RKO (cell line): ENCODE measurements around the gene OMA1.
"Not testable (repeated sequence)": the region's sequence is repeated elsewhere in the genome, so short reads cannot be mapped to it uniquely, and the experiment has no call there.

Experiments
- DNase-seq: peaks from one replicate; pipeline ENCODE4 v3.0.0-alpha.2; 2016; ENCODE audit warnings: low spot score

Gene OMA1

DNA sequence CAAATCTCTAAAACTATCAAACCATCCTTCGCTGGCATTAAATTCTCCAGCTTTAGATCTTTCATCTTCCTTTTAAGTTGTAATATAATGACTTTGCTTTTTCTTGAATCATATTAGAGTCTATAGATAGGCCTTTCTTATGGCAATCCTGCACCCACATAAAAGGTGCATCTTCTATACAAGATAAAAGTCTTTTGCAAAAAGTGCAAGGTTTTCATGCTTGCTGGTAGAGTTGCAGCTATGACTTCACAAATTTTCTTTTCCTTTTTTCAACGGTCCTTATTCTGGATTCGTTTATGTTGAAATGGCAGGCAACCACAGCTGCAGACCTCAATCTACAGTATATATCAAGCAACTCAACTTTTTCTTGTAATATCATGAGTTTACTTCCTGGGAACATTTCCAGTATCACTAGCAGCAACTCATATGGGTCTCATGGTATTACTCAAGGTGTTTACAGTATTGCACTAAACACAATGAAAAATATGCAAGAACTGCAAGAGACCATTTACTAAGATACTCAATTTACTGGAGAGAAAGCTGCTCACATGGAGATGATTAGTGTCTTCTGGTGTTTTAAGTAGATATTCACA is 22.1 kb downstream of the OMA1 start:
- DNase-seq: no peak

DNA sequence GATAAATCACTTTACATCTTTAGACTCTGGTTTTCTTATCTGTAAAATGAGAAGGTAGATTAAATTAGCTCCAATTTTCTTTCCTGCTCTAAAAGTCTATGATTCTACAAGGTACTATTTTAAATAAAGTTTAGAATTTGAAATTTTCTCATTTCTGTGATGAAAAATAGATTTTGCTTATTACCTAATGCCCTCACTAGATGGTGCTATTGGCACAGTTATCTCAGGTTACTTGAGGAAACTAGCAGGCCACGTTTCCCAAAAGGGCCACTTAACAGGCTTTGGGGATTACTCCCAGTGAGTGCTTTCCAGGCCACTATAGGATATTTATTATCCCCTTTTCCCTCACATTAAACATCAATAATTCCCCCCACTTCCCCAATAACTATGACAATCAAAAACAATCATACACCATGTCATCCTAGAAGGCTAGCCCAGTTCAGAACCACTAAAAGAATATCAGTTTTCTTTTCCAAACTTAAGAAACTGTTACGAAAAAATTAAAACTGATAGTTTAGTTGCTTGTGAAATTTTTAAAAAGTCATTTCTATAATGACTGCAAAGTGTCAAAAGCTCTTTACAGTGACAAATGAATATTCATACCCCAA is 30.6 kb downstream of the OMA1 start:
- peak; percentile 87 for DNase-seq

DNA sequence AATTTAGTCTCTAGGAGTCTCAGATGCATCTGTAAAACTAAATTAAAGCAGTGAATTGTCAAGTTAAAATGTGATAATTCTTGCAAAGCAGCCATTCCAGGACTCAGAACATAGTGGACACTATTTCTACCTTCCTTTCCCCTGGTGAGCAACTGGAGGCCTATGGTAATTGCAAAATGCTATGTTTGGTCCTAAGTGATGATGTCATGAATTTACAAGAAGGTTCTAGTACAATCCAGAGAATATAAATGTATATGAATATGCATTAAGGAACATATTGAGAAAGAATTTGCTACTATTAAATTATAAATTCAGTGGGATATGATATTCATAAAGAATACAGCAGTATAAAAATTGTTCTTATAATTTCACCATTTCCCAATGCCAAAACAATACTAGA is 32.6 kb downstream of the OMA1 start:
- no peak for DNase-seq

DNA sequence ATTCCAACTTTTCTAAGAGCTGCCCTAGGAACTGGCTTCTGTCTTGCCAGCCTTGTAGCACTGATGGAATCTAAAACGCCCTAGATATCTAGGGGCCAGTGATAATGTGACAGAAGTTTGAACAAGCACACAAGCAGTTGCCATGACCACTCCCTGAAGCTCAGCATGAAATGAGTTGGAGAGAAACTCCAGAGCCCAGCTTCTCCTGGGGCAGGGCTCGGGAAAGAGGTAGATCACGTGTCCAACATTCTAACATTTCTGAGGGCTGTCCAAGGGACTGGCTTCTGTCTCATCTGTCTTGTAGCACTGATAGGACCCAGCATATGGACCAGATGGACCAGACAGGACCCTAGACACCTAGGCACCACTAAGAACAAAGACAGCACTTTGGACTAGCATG is 37.9 kb downstream of the OMA1 start:
- DNase-seq: no peak

DNA sequence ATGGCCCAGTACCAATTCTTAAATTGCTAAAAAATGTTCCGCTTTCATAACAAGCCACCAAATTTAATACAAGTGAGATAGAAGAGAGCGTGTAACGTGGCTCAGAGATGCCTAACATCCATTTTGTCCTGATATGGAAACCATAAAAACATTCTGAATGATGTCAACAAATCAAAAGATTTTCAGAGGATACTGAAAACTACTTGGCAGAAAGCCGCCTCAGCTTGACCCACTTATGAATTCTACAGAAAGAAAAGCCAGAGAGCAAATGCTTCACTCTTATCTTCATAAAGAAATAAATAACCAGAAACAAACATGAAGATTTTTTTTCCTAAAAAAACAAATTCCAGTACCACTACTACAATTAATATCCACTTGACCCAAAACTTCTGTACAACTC is 41.2 kb downstream of the OMA1 start:
- no peak for DNase-seq

DNA sequence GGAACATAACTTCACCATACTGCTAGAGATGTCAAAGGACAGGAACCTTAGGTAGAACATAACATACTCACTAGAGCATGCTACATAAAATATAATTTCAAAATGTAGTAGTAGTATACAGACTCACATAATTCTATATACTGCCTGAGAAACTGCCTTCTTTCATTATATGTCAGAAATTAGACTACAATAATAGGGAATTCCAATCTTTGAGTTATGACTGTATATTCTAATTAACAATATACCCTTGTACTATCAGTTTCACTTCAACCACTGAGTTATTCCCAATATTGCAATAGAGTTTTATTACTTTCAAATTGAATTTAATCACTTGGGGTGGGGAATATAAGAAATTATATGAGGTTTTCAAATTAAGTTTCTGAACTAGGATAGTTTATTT is 44.0 kb downstream of the OMA1 start:
- no peak for DNase-seq

DNA sequence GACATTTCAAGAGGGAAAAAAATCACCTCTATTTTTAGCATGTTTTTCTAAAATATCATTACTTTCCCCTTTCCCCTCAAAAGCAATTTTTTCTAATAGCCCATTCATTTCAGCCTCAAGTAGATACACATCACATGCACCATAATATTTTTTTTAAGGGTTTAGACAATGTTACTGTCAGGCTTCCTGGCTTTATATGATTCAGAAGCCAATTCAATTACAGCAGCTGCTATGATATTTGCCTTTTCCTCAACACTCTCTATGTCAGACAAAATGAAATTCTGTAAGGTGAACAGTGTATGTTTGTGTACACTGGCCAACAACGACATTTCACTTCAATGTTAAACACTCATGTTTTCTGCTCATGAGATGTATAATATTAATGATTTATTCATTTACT is 46.5 kb downstream of the OMA1 start:
- no peak for DNase-seq

DNA sequence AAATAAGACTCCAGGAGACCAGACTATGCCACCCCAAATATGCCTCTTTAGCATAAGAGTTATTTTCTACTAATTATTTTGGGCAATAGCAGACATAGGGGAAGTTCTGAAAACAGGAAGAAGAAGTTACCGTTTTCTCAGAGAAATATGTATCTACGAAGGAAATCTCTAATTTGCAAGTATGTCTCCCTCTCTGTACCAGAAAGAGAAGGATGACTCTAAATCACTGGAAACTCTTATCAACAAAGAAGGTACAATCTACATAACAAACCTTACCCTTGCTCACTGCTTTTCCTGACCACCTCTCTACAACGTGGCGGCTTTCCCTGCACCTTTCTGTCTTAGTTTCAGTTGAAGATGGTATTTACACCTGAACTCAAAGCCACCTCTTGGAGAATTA is 49.0 kb downstream of the OMA1 start:
- no peak for DNase-seq

DNA sequence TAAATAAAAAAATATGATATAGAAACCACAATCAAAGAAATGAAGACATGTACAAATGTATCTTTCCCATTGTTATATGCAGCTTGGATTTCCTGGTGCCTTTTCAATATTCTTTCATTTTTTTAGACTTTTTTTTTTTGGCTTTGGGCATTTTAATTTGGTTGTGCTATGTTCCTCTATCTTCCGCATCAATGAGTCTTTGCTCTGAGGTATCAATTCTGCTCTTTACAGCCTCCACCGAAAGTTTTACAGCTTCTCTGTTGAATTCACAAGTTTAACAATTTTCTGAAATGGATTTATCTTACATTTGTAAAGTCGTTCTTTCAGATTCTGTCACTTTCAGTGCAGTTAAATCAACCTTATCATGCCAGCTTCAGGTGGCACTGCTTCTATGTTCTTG is 50.5 kb downstream of the OMA1 start:
- no peak for DNase-seq

DNA sequence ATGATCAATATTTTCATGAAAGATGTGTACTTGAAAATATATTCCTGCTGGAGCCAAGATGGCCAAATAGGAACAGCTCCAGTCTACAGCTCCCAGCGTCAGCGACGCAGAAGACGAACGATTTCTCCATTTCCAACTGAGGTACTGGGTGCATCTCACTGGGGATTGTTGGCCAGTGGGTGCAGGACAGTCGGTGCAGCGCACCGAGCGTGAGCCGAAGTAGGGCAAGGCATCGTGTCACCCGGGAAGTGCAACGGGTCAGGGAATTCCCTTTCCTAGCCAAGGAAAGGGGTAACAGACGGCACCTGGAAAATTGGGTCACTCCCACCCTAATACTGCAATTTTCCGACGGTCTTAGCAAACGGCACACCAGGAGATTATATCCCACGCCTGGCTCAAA is 57.6 kb downstream of the OMA1 start:
- not testable (repeated sequence) for DNase-seq

DNA sequence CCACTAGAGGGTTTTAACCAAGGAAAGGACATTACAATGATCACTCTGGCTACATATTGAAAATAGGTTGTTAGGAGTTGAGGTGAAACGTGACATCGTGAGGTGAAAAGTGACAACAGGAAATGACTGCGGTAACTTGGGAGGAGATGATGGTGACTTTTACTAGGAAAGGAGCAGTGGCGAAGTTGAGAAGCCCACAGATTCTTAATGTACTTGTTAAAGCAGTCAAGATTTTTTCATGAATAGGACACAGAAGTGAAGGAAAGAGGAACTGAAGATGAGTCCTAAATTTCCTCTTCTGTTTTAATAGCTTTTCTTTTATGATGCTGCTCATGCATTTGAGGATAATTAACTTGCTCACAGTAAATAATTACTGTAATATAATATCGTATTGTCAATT is 59.5 kb downstream of the OMA1 start:
- no peak for DNase-seq

DNA sequence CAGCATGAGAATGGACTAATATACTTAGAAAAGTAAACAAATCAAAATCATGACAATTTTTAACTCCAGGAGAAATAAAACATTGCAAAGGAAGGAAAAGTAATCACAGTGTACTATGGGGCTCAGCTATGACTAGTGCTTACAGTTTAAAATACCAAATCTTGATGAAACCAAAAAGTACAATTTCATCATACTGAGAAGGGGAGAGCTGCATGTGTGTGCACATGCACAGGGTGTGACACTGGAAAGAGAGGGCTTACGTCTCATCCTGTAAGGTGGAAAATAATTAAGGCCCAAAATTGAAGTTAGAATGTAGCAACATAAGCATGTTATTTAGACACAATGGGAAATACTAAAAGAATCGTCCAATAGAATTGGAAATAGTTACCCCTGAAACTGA is 64.6 kb downstream of the OMA1 start:
- no peak for DNase-seq

DNA sequence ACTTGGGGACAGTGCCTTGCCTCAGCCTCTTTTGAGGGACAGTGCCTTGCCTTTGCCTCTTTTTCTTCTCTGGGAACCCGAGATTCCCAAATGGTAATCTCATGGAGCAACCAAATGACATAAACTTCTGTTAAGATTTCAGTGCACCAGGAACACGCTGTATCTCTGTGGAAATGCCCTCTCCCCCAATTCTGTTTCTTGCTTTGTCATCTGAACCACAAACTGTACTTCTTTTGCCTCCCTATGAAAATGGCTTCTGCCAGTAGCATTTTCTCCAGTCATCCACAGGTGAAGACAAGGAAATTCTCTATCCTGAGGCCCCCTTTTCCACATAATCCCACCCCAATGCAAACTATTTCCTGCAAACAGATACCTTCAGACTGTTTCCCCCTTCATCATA is 66.3 kb downstream of the OMA1 start:
- DNase-seq: no peak

DNA sequence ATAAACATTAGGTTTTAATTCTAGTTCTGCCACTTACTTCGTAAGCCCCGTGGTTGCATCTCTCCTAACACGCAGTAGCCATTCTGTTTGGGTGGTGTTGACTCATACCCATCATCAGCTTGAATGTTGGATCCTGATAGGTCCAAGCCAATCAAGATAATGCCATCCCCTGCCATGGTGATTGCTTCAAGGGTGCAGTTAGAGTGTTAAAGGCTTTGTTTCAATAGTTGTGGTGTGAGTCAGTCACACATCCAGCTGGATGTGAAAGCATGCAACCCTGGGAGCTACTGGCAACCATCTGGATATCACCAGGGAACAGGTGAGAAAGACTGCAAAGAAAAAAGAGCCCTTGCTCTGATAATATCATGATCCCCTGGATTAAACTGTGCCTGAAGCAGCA is 69.1 kb downstream of the OMA1 start:
- DNase-seq: no peak

DNA sequence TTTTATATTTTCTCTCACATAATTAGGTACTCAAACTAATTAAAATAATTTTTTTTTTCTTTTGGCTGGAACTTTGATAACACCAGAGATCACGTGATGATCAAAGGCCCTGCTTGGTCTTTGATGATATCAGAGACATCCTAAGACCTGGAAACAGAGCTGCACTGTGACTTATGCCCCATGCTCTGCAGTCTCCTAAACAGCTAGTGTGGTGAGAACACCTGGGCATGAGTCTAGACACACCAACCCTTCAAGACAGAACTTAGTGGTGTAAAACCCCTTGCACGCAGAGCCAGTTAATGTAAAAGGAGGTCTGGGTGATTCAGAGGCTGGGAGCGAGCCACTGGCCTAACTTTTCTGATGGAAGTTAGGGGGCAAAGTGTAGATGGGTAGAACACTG is 70.3 kb downstream of the OMA1 start:
- no peak for DNase-seq

DNA sequence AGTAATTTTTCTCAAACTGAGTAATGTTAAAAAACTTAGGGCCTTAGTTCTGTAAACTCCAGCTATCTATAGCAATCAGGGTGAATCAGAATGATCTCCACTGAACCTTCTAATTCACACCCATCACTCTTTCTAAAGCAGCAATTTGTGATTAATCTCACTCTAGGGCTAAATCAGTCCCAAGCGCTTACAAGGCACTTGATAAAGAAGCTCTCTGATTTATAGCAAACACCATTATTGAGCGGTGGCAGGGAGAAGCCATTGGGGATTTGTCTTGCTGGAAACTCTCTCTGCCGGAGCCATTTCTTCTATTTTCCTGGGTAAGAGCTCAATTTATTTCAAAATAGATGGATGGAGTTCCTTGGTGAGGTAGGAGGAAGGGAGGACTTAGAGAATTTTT is 77.0 kb downstream of the OMA1 start:
- no peak for DNase-seq

DNA sequence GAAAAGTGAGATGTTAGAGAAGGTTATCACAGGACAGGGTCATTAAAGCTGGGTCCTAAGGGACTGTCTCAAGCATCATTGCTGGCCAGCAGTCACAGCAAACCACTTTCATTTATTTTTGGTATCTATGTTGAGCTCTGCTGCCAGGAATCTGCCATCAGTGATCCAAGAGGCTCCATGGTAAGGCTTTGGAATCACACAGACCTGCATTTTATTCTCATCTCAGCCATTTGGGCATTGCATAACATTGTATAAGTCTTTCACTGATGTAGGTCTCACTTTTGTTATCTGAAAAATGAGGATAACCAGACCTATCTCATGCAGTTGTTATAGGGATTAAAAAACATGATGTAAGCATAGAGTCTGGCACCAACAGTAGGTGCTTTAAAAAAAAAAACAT is 77.5 kb downstream of the OMA1 start:
- DNase-seq: no peak

DNA sequence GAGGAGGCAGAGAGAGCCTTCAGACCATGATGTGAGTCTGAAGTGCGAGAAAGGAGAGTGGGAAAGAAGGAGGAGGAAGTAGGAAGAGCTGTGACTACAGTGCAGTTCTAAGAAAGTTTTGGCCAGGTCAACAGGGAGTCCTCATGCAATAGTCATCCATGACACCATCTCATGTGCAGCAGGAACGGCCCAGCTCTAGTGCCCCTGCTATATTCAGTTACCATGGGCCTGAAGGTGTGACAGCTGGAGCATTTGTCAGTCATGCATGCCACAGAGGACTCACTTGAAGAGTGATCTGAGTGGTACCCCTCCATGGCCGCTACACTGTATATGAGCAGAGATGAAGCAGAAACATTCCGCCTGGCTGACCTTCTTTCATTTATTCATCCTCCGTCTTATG is 77.9 kb downstream of the OMA1 start:
- DNase-seq: no peak

DNA sequence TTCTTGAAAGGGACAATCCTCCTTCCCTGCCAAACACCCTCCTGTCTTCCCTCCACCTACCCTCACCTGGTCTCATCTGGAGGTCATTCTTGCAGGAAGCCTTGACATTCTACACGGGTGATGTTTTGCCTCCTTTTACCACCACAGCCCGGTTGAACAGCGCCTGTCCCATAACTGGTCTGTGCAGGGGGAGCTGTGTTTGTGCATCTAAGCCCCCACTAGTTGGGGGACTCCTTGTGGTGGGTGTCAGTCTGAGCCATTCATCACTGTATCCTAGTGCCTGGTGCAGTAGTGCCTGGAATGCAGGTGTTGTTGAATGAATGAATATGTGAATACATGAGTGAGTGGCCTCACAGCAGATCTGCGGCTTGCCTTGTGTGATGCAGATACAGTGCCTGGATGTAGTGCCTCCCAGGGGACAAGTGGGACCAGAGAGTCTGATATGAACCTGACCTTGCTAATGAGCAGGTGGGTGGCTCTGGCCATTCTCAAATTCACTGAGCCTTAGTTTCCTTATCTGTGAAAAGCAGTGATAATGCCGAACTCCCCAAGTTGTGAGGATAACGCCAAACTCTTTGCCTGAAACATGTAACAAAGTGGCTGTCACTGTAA is 79.8 kb downstream of the OMA1 start:
- no peak for DNase-seq

DNA sequence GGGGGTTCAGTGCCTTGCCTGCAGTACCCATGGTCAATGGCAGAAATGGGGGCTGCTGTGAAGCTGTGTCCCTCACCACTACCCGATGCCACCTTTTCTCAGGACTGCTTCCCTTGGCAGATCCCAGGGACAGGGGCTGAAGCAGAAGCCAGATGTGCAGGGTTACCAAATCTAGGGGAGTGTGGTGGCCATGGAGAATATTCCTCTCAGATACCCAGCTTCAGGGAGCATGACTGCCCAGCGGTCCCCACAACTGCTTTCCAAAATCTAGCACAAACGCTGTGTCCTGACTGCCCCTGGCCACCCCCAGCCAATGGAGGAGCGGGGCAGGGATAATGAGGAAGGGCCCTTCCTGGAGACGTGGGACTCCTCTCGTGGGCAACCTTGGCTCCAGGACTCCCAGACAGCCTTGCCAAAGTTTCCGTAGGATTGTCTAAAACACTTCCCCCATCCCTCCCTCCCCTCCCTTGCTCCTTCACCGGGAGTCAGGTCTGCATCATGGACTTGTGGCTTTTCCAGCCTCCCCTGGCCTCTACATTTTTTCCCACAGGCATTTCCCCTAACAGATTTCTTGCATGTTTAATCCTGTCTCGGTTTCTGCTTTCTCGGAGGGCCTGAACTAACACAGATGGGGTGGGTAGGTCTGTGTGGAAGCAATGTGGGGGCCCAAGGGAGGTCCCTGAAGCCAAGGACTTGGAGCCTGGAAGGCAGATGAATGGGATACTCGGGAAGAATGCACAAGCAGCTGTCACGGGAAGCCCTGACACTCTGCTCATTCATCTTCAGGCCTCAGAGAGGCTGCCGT is 80.5 kb downstream of the OMA1 start:
- no peak for DNase-seq

DNA sequence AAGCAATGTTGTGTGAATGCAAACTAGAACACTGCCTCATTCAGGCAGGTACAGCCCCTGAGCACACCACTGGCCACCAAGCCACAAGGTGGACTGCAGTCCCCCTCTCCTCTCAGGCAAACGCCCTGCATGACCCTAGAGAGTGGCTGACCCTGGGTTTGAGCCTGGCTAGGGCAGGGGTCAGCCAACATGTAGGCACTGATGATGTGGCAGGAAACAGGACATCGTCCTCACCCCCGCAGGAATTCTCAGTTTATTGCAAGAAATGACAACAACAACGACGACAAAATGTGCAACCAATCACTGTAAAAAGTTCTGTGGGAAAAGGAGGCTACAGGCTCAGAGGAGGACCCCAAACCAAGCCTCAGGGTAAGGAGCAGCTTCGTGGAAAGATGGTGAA is 81.3 kb downstream of the OMA1 start:
- DNase-seq: no peak

DNA sequence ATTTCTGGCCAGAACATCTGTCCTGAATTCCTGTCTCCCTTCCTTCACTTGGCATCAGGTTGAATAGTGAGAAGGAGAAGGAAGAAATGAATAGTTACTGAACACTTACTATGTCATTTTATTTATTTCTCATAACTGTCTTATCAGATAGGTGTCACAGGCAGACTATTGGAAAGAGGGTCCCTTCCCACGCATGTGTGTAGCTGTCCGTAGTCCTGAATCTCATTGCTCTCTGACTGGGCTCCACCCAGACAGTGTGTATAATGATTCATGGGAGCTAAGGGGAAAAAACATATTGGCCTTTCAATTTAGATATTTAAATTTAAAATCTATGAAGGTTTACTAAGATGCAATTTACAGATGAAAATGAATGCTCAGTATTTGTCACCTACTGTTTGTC is 86.1 kb downstream of the OMA1 start:
- peak; percentile 60 for DNase-seq

DNA sequence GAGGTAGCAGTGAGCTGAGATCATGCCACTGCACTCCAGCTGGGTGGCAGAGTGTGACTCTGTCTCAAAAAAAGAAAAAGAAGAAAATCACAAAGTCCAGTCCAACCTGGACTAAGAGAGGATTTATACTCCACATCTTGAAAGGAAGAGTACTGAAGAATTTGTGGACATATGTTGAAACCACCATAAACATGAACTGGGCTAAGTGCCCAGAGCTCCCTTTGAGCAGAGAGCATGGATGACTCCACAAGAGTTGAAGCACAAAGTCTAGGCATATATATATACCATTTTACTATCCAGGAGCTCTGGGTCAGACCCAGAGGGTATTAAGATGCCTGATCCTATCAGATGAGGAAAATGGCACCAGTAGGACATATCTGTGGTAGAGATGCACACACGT is 86.6 kb downstream of the OMA1 start:
- no peak for DNase-seq
